Fibroblast of peridontal ligament (primary cell): ENCODE results near the gene EBF3.
"Not testable (repeated sequence)": the region's sequence is repeated elsewhere in the genome, so short reads cannot be mapped to it uniquely, and the experiment has no call there.

Experiments used
- DNase-seq: peaks from one replicate; pipeline ENCODE4 v3.0.0-alpha.2; 2010; ENCODE audit errors: extremely low read depth

The EBF3 gene

GRCh38 chr10:129929343-129930292 lies 34.5 kb downstream of the EBF3 start:
- DNase-seq = no peak

- no peak for DNase-seq
Observed at GRCh38 chr10:129927351-129928120, 36.5 kb downstream of the EBF3 start.

- DNase-seq = no peak
Observed at GRCh38 chr10:129926066-129927055, 37.7 kb downstream of the EBF3 start.

- DNase-seq = no peak
Observed at GRCh38 chr10:129924375-129925085, 39.5 kb downstream of the EBF3 start.

GRCh38 chr10:129922598-129923123 lies 41.4 kb downstream of the EBF3 start:
- DNase-seq = no peak

- DNase-seq = no peak
Observed at GRCh38 chr10:129921801-129922597, 42.1 kb downstream of the EBF3 start.

GRCh38 chr10:129921065-129921670 lies 42.9 kb downstream of the EBF3 start:
- no peak for DNase-seq

GRCh38 chr10:129920187-129920586 lies 43.9 kb downstream of the EBF3 start:
- not testable (repeated sequence) for DNase-seq

- DNase-seq = no peak
Observed at GRCh38 chr10:129919358-129919757, 44.7 kb downstream of the EBF3 start.

- no peak for DNase-seq
Observed at GRCh38 chr10:129918836-129919235, 45.2 kb downstream of the EBF3 start.

GRCh38 chr10:129918401-129918800 lies 45.7 kb downstream of the EBF3 start:
- no peak for DNase-seq

GRCh38 chr10:129917936-129918335 lies 46.1 kb downstream of the EBF3 start:
- DNase-seq = no peak

- no peak for DNase-seq
Observed at GRCh38 chr10:129916506-129916995, 47.5 kb downstream of the EBF3 start.

GRCh38 chr10:129915526-129916378 lies 48.3 kb downstream of the EBF3 start:
- DNase-seq = no peak

GRCh38 chr10:129914960-129915359 lies 49.1 kb downstream of the EBF3 start:
- no peak for DNase-seq

GRCh38 chr10:129914153-129914855 lies 49.8 kb downstream of the EBF3 start:
- no peak for DNase-seq

- no peak for DNase-seq
Observed at GRCh38 chr10:129912986-129913695, 50.9 kb downstream of the EBF3 start.
